ENCODE data around the gene USP30.
"Not testable (repeated sequence)": the region's sequence is repeated elsewhere in the genome, so short reads cannot be mapped to it uniquely, and the experiment has no call there.

Gene USP30

DNA sequence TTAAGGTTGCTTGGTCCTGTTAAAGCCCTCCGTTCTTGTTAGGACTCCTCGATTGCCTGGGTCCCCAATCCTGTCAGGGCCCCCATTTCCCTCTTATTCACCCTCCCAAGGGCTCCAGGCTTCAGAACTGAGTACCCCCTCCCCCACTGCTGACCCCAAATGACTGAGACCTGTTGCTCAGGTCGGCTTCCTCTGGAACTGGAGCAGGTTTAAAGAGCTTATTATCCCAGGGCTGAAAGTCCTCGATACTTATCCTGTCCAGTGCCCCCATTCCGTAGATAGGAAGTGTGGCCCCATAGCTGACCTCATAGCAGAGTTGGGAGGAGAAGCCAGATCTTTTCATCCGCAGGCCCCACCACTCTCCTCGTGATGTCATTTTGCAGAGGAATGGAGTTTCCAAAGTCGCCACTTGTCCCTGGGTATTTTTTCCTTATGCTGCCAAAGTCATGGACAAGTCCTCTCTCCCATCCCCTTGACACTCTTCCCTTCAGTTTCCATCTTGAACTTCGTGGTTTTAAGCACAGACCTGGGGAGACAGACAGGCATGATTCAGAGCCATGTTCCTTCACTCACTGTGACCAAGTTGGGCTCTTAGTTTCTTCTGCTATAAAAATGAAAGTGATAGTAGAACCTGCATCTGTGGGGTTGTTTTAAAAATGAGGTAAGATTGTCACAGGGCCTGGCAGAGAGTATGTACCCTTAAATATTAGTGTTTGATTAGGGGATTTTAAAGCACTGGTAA, 1.2 kb downstream of the USP30 start:
- no peak for DNase-seq

DNA sequence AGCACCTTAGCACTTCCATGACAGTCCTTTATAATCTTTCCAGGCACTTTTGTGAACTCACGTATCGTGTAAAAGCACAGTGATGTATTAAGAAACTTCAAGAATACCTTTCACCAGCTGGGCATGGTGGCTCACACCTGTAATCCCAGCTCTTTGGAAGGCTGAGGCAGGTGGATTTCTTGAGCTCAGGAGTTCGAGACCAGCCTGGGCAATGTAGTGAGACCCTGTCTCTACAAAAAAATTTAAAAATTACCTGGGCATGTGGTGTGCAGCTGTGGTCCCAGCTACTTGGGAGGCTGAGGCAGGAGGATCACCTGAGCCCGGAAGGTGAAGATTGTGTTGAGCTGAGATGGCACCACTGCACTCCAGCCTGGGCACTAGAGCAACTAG, 1.7 kb downstream of the USP30 start:
- not testable (repeated sequence) for DNase-seq

DNA sequence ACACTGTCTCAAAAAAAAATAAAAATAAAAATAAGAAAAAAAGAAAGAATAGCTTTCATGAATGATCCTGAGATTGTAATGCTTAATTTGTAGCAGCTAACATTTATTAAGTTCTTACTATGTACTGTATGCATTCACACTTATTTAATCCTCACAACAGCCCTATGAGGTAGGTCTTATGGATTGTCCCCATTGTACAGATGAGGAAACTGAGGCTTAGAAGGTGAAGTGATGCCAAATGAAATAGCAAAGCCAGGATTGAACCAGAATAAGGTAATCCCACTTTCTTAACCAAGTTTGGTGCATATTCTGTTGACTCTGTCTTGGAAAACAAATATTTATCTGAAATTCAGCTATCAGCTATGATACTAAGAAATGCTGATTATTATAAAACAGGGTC, 2.1 kb downstream of the USP30 start:
- no peak for DNase-seq

DNA sequence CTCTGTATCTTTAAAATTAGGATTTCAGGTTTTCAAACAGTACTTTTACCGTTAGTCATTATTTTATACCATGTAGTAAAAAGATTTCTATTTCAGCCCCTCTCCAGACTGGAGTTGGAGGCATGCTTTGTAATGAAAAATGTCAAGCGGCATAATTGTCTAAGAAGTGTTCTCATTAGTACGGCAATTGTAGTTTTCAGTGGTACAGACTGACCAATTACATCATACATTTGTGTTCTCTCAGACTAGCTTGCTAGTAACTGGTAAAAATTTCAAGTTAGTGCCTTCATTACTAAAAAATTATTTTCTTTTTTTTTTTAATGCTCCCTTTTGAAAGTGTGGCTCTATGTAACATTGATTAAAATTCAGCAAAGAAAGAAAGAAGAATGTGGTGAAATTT, 4.5 kb downstream of the USP30 start:
- no peak for DNase-seq

DNA sequence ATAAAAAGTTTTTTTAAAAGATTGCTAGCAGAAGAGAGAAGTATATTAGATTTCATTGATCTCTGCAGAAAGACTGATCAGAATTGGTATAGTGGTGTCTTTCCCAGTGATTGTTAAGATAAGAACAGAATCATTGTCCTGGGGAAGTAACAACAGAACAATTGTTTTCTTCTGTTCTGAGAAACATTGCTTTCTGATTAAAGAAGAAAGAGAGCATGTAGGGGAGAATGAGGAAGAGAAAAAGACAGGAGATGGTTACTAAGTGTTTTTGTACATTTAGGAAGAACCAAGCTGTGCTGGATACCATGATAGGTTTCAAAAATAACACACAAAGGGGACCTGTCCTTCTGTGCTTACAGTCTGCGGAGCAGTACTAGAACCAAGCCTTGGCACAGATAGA, 5.0 kb downstream of the USP30 start:
- no peak for DNase-seq

DNA sequence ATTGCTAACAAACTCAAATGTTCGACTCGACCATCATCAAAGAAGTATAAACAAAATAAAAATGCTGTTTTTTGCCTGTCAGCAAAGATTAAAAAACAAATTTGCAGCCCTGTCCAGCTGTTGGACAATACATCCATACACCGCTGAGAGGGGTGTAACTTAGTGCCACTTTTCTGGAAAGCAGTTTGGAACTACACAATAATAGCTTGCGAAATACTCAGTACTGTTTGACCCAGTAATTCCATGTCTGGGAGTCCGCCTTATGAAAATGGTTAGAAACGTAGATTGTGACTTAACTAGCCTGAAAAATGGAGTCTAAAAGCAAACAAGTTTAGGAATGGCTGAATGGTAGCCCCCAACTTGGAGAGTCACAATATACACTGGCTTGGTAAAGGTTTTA, 6.4 kb downstream of the USP30 start:
- no peak for DNase-seq

DNA sequence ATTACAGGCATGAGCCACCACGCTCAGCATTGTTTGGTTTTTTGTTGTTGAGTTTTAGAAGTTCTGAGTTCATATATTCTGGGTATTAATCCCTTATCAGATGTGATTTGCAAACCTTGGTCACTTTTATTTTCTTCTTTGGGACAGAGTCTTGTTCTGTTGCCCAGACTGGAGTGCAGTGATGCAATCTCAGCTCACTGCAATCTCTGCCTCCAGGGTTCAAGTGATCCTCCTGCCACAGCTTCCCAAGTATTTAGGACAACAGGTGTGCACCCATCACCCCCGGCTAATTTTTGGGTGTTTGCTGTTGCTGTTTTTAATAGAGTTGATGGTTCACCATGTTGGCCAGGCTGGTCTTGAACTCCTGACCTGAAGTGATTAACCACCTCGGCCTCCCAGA, 11.8 kb downstream of the USP30 start:
- no peak for DNase-seq

DNA sequence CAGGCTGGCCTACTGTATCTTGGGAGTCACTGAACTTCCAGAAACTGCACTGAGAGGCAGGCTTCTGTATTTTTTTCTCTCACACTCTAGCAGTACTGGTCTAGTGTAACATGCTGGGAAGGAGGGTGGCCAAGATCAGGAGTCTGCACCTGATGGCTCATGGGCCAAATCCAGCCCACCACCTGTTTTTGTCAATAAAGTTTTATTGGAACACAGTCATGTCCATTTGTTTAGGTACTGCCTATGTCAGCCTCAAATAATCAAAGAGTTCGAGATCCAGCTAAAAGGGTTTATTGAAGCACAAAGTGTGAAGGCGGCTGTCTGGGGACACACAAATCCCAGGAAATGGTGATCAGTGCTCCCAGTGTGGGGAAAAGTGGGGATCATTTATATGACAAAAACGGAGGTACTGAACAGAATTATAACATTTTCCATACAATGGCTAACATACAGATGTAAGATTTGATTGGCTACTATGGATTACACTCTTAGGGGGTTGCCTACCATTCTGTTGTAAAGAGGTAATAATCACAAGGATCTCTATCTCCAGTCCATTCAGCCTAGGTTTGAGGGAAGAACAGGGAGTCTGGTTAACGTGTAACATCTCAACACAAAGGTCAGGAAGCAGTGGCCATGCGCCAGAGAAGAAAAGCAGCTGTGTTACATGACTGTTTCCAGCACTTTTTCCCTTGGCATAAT, 12.9 kb downstream of the USP30 start:
- DNase-seq, result no peak

DNA sequence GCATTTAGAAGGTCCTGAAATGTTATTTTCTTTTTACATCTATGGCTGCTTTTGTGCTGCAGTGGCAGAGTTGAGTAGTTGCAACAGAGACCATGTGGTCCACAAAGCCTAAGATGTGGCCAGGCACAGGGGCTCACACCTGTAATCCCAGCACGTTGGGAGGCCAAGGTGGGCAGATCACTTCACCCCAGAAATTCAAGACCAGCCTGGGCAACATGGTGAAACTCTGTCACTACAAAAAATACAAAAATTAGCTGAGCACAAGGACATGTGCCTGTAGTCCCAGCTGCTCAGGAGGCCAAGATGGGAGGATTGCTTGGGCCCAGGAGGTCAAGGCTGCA, 13.4 kb downstream of the USP30 start:
- DNase-seq, result no peak

DNA sequence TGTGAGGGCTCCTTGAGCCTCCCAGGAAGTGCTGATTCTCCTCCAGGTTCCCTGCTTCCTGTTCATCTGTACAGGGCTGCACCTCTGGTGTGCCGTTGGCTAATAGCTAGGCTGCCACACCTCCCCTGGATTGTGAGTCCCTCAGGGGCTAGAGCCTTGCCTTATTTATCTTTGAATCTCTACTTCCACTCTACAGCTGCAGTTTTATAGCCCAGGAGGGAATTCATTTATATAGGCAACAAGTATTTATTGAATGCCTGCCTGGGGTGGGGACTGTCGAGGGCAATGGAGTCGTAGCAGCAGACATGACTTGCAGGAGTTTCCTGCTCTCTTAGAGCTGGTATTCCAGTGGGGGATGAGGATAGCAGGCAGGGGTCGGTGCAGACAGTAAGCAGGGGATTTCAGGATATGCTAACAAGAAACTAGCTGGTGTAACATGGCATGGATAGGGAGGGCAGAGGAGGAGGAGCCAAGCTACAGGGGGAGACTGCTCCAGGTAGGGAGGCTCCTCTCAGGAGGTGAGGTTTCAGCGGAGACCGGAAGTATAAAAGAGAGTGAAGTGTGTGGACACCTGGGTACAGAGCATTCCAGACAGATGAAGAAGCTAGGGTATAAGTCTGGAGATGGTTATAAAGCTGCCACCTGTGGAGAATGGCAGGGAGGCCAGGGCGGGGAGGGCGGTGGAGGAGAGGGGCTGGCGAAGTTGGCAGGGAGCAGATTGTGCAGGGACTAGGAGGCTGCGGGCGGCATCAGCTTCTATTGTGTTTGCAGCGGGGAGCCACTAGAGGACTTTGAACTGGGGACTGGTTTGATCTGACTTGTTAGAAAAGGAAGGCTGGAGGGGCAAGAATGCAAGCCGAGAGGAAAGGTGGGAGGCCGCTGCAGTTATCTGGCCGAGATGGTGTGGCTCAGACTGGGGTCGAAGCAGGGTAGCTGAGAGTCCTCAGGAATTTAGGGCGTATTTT, 17.2 kb downstream of the USP30 start:
- DNase-seq, result no peak

DNA sequence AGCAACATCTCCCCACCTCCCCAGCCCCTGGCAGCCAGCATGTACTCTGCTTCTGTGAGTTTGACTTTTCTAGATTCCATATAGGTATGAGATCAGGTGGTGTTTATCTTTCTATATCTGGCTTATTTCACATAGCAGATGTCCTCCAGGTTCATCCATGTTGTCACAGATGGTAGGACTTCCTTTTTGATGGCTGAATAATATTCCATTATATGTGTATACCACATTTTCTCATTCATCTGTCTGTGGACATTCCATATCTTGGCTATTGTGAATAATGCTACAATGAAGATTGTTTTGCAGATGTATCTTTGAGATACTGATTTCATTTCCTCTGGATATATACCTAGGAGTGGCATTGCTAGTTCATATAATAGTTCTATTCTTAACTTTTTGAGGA, 22.5 kb downstream of the USP30 start:
- DNase-seq, result no peak

DNA sequence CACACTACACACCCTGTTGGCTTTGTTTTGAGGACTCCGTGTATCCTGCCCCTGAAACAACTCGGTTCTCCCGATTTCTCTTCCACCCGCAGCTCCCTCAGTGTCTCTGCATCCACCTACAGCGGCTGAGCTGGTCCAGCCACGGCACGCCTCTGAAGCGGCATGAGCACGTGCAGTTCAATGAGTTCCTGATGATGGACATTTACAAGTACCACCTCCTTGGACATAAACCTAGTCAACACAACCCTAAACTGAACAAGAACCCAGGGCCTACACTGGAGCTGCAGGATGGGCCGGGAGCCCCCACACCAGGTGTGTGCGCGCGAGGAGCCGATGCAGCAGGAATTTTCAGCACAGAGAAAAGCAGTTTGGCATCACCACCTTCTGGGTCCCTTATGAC, 30.4 kb downstream of the USP30 start:
- DNase-seq, result no peak

DNA sequence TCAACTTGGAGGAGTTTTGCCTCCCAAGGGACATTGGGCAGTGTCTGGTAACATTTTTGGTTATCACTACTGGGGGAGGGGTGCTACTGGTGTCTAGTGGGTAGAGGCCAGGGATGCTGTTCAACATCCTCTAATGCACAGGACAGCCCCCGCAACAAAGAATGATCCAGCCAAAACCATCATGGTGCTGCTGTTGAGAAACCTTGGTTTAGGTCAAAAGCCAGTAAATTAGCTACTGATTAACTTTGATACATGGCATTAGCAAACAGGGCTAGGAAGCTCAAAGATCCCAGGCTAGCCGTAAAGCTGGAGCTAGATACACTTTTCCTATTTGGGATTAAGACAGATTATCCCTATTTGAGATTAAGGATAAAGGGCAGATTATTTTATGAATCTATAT, 32.0 kb downstream of the USP30 start:
- DNase-seq, result no peak

DNA sequence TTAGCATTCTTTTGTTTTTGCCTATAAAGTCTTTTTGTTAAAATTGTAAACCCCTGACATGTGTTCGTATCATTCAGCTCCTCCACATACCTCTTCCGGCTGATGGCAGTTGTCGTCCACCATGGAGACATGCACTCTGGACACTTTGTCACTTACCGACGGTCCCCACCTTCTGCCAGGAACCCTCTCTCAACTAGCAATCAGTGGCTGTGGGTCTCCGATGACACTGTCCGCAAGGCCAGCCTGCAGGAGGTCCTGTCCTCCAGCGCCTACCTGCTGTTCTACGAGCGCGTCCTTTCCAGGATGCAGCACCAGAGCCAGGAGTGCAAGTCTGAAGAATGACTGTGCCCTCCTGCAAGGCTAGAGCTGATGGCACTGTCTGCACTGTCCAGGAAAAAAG, 33.2 kb downstream of the USP30 start:
- no peak for DNase-seq

DNA sequence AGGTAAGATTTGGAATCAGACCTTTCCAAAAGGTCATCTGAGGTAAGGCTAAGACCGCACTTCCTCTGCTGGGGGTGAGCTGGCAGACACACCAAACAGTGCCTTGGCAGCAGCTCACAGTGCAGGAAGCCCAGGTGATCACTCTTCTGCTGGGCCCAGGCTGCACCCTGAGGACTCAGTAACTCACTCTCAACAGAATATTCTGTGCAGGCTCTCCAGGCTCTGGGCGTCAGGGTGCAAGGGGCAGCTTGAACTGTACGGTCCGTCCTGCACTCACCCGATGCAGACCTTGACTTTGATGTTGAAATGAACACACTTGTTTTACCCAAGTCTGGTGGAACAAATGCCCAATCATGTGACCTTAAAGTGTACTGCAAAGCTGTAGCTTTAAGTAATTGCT, 34.9 kb downstream of the USP30 start:
- DNase-seq, result no peak

DNA sequence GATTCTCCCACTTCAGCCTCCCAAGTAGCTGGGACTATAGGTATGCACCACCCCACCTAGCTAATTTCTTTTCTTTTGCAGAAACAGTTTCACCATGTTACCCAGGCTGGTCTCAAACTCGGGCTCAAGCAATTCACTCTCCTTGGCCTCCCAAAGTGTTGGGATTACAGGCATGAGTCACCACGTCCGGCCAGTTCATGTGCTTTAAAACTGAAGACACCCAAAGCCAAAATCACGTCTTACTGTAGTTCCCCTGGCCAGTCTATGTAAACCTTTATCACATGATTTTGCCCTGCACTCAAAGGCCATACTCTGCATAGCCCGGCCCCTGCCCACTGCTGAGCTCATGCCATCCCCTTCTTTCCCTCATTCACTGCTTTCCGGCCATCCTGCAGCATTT, 36.4 kb downstream of the USP30 start:
- no peak for DNase-seq

DNA sequence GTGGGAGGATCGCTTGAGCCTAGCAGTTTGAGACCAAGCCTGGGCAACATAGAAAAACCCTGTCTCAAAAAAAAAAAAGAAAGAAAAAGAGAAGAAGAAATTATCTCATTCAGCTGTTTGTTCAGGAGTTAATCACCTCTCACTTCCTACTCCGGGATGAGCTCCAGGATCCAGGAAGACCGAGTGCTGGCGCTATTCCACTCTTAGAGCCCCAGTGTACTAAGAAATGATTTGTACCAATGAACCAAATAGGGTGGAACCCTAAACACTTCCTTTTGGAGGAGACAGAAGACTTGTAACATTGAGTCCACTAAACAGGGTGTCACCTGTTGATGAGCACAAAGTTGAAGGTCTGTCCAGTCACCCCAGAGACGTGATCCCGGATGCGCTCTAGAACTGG, 37.3 kb downstream of the USP30 start:
- DNase-seq, result no peak

DNA sequence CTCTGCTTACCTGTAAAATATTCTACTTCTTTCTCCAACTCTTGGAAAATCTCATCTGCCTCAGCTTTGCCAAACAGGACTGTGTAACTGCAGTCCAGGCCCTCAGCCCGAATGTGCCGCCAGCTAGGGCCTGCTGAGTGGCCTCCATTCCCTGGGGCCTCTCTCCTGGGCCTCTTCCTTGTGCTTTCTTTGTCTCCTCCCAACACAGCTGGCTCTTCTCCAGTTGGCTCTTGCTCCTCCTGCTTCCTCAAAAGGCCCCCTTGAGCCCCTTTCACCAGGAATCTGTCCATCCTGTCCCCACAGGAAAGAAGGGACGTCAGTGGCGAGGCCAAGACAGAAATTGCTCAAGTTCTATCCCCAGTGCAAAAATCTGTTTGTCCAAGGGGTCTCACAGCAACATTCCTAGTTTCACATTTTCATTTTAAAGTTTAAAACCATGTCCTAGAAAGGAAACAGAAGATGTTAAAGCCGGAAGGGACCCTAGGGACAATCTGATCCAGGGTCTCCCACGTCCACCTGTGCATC, 40.2 kb downstream of the USP30 start:
- no peak for DNase-seq

DNA sequence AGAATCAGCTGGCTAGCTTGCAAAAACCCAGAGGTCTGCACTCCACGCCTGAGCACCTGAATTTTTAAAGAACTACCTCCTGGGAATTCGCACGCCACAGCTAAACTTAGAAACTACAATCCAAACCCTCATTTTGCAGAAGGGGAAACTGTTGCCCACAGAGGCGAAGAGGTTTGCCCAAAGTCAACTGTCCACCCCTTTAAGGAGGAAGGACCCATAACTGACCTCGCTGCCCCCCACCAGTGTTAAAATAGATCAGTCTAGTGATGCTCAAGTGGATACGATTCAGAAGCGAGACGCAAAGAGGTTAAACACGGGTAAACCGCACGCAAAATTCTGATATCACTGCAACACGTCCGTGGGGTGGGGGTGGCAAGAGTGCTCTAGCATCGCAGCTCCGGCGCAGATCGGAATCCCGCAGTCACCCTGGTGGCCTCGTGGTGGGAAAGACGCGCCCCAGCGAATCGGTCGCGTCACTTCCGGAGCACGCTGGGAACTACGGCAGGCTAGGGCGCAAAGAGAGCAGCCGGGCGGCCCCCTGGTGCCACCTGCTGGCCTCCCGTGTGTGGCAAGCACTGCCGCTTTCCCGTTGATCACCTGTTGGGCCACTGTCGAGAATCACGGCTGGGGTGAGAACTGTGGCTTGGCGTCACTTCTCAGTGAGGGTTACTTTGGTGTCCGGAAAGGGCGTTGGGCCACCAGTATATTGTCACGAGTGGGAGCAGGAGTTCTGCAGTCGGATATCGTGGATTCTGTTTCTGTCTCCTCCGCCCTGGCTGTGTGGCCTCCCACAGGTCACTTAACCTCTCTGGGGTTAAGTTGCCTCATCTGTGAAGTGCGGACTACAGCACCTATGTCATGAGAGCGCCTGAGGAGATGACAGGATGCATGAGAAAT, 40.9 kb downstream of the USP30 start, which contains the start of gene ALKBH2:
Gene ALKBH2, minus strand, starts transcription at position 451 of the 897 bp plus-strand sequence. CDS start 686 bp downstream, outside the sequence.
- DNase-seq, result peak; percentile 95

DNA sequence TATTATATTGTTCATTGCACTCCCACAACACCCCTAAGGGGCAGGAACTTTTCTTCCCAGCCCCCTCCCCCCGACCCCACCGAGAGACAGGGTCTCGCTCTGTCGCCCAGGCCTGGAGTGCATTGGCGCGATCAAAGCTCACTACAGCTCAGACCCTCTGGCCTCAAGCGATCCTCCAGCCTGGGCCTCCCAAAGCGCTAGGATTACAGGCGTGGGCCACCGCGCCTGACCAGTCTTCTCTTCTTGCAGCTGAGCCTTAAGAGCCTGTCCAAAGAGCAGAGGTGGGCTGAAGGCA, 44.7 kb downstream of the USP30 start:
- DNase-seq, result no peak

DNA sequence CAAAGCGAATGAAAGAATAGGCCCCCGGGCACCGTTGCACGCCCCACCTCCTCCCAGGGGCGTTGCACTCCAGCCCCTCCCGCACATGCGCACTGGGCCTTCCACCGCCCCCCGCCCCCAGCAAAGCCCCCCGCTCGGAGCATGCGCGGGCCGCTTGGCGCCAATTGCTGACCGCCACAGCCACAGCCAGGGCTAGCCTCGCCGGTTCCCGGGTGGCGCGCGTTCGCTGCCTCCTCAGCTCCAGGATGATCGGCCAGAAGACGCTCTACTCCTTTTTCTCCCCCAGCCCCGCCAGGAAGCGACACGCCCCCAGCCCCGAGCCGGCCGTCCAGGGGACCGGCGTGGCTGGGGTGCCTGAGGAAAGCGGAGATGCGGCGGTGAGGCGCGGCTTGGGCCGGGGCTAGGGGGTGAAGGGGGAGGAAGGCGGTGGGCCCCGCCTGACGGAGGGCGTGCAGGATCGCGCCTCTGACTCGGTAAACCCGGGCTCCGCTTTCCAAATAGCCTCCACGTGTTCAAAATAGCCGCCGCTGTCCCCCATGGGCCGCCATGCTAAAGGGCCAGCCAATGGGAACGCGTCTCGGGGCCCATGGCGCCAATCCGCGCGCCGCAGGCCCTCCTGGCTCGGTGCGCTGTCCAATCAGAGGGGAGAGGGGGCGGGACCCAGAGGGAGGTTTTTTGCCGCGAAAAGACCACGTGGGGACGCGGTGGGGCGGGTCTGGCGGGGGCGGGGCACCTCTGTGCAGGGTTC, 45.2 kb downstream of the USP30 start, which contains the start of gene UNG:
Gene UNG, plus strand, starts transcription at position 163 of the 748 bp plus-strand sequence. Its CDS starts 83 bp downstream, at position 246.
- peak; percentile 98 for DNase-seq

DNA sequence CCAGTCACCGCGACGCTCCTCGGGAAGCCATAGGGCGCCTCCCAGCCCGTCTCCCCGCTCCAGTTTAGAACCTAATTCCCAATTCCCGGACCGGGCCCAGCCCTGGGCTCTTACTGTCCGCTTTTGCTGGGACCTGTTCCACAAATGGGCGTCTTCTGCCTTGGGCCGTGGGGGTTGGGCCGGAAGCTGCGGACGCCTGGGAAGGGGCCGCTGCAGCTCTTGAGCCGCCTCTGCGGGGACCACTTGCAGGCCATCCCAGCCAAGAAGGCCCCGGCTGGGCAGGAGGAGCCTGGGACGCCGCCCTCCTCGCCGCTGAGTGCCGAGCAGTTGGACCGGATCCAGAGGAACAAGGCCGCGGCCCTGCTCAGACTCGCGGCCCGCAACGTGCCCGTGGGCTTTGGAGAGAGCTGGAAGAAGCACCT, 45.8 kb downstream of the USP30 start:
- DNase-seq, result no peak

All from right forelimb (tissue), 1 donor.